ENCODE results near the gene MCUB.

Gene MCUB

DNA sequence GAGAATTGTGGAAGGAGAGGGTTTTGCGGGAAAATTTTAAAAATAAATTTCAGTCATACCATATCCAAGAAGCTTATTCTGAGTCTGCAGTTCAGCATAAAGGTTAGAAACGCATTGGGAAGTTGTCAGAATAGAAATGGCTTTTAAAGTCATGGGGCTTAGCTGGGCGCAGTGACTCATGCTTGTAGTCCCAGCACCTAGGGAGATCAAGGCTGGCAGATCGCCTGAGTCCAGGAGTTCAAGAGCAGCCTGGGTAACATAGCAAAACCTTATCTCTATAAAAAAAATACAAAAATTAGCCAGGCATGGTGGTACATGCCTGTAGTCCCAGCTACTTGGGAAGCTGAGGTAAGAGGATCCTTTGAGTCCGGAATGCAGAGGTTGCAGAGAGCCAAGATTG, 173.7 kb downstream of the MCUB start:
- no peak for DNase-seq

DNA sequence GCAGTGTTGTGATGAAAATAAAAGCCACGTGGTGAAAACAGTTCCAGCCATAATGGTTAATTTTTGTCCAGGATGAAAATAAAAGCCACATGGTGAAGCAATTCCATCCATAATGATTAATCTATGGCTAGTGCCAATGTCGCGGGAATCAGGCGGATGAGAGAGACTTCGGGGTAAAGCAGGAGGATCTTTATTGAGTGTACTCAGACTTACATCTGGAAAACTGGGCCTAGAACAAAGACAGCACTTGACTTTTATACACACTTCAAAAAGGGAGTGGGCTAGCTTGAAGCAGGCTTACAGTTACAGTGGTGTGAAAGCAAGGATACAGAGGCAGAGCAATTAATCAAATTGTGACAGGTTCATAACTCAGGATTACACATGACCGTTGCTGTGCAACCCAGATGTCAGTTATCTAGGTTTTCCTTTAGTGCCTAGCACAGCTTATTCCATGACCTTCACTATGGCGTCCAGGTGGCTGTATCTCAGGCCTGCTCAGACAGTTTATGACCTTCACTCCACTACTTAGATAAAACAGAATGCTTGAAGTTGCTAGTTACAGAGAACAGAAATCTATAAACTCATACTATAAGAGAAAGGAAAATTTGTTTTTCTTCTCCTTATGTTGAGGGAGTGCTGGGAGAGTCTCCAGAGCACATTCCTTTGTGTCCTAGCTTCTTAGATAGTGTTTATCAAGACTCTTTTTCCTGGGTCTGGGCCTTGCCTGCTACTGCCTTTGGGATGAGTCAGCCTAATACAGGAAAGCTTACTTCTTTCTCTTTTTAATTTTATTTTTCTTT, 175.7 kb downstream of the MCUB start:
- no peak for DNase-seq
